MM.1S (cell line): Measurements from ENCODE around the gene WDR48.

Experiments used
- EZH2 ChIP-seq: fragments of 300-600 bp; sonication (generic); optimal IDR thresholded peaks from 2 replicates; pipeline ENCODE3; 2017; ENCODE audit warnings: low read depth, mild to moderate bottlenecking, antibody characterized with exemption, low read length, mixed read lengths
- EZH2phosphoT487 ChIP-seq: fragments of 300-600 bp; sonication (generic); IDR thresholded peaks from 2 replicates; pipeline ENCODE4 v1.6.1; 2018; ENCODE audit warnings: antibody characterized with exemption, low read length
- TF ChIP-seq, protein P1 (sequence below): fragments of 300-600 bp; sonication (generic); IDR thresholded peaks from 2 replicates; pipeline ENCODE4 v1.5.1; 2016; ENCODE audit warnings: antibody characterized with exemption, low read length, mixed read lengths

DNA sequence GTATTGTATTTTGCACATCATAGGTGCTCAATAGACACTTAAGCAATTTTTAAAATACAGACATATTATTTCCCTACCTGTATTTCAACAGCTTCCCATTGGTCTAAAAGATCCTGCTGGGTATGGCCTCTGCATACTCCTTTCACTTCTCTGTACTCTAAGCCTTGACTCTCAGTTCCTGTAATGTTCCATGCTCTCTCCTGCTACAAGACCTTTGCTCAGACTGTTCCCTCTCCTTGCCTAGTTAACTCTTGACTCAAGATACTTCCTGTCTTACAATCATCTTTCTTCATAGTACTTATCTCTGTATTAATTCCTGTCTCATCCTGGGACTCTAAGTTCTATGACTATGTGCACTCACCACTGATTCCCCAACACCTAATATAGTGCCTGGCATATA is 1.8 kb upstream of the WDR48 start:
- TF ChIP-seq, protein P1, sequence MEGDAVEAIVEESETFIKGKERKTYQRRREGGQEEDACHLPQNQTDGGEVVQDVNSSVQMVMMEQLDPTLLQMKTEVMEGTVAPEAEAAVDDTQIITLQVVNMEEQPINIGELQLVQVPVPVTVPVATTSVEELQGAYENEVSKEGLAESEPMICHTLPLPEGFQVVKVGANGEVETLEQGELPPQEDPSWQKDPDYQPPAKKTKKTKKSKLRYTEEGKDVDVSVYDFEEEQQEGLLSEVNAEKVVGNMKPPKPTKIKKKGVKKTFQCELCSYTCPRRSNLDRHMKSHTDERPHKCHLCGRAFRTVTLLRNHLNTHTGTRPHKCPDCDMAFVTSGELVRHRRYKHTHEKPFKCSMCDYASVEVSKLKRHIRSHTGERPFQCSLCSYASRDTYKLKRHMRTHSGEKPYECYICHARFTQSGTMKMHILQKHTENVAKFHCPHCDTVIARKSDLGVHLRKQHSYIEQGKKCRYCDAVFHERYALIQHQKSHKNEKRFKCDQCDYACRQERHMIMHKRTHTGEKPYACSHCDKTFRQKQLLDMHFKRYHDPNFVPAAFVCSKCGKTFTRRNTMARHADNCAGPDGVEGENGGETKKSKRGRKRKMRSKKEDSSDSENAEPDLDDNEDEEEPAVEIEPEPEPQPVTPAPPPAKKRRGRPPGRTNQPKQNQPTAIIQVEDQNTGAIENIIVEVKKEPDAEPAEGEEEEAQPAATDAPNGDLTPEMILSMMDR = no peak
- TF ChIP-seq EZH2 = no peak
- no peak for TF ChIP-seq EZH2phosphoT487
